Psoas muscle (tissue), 8 donors: Measurements from ENCODE around the gene DIDO1. TPM values are rescaled to one million over a fixed set of nuclear protein-coding genes. Genes with fewer than 3 reads are reported as not detected.
A peak's percentile ranks its signal among the peaks of the same experiment; 100 is the strongest.

Experiments
- ATAC-seq, 4 donors: fragments of 200-7000 bp; cut with Tn5 transposase; one replicate each; pipeline ENCODE4 v1.9.1; 2020; ENCODE audit warnings: moderate library complexity in 3 of 4, mild to moderate bottlenecking in 2 of 4
- DNase-seq, 2 donors: peaks; one replicate each; pipeline ENCODE4 v3.0.0-alpha.2; 2020
- H3K27ac ChIP-seq: fragments of 200-600 bp; one replicate; pipeline ENCODE4 v1.8.0; 2022
- H3K27me3 ChIP-seq, 3 donors: fragments of 200-600 bp in 1 of 3; one replicate each; pipeline versions ENCODE4 v1.6.1 to v1.8.0; 2013 to 2022; ENCODE audit warnings: low read length in 2 of 3, mild to moderate bottlenecking in 2 of 3, moderate library complexity in 1 of 3; ENCODE audit not compliant: insufficient read depth in 3 of 3
- H3K36me3 ChIP-seq, 2 donors: fragments of 200-600 bp in 1 of 2; one replicate each; pipeline versions ENCODE4 v1.6.1 to v1.8.0; 2013 to 2022; ENCODE audit warnings: low read depth in 1 of 2, mild to moderate bottlenecking in 1 of 2, moderate library complexity in 1 of 2; ENCODE audit not compliant: insufficient read depth in 1 of 2
- H3K4me1 ChIP-seq: fragments of 200-600 bp; one replicate; pipeline ENCODE4 v1.8.0; 2022
- H3K4me3 ChIP-seq: fragments of 200-600 bp; one replicate; pipeline ENCODE4 v1.8.0; 2022; ENCODE audit warnings: mild to moderate bottlenecking
- H3K9me3 ChIP-seq: fragments of 200-600 bp; one replicate; pipeline ENCODE4 v1.8.0; 2022
- WGBS, 3 donors: extraction: QIAGEN DNeasy Blood & Tissue Kit; methylation state at CpG; one replicate each; pipeline versions ENCODE4 v1.1.6 to v1.1.7; 2013; 5-methylcytosine and 5-hydroxymethylcytosine counted together
- intact Hi-C, 2 donors: fragments of 100-400 bp; cut with DNase I; formaldehyde crosslinking; loops; one replicate each; pipeline versions ENCODE4 v1.11.0 to v1.14.2; 2022
- polyA plus RNA-seq, 3 donors: library from polyadenylated mRNA; stranded (reverse); fragments of 200-250 nt; gene quantifications; one replicate each; pipeline ENCODE4 v1.2.3, GENCODE V29; 2013
- total RNA-seq, 4 donors: library from RNA; stranded (reverse); fragmentation: NEBNext Ultra II Directional in 2 of 4; extraction: Animal tissue kit (Norgen Biotek cat#: 25700) in 2 of 4; gene quantifications; one replicate each; pipeline versions ENCODE4 v1.2.1 to v1.2.4, GENCODE V29; 2021 to 2023
- TF ChIP-seq, protein P1 (sequence below): fragments of 200-600 bp; IDR thresholded peaks from one replicate; pipeline ENCODE4 v1.8.0; 2022; ENCODE audit warnings: antibody characterized with exemption
- donor health status: healthy with polysubstance abuse.
- donor health status: DM: no; HTN: no; CAD: no; lungs with moderate emphysema.
- donor health status: Bipolar disorder and iron deficiency.
- donor health status: healthy.
- donor health status: DM: yes; HTN: yes; CAD: no.
- donor health status: DM: no; HTN: no; CAD: no.
- donor health status: DM: no; HTN: no; CAD: no.
- donor health status: DM: yes; HTN: yes; CAD: no.

Gene DIDO1
- total and polyA plus RNA-seq, 7 donors = 10.0 to 32.4 (median 23.9) TPM

DNA sequence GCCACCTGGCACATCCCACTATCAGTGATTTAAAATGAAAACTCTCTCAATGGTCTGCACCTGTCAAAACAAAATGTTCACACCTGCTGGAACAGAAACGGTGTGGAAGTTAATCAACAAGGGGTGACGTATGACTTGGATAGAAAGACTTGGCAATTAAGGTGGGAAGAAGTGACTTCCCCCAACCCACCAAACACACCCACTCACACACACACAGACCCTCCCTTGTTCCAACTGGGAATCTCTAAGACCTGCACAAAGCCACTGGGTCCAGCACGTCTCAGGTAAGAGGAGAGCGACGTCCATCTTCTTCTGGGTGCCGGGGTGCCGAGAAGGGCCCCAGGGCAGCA lies 39.6 kb downstream of the DIDO1 start:
- Histone ChIP-seq H3K27ac (no peak overlapping the region), H3K4me3 (no peak overlapping the region), H3K36me3 (peaks cover 12 to 65% of the 10 kb centered on the region in 2 donors), H3K4me1 (no peaks in the 10 kb centered on the region), H3K27me3 (no peaks in the 10 kb centered on the region), H3K9me3 (no peaks in the 10 kb centered on the region)
- ATAC-seq (no peak), DNase-seq (no peak)
- 82 to 84% (median 82%) methylated on average over 7 of the region's 7 CpGs for WGBS, 3 donors
- intact Hi-C loops = no loop called here
- TF ChIP-seq, protein P1, sequence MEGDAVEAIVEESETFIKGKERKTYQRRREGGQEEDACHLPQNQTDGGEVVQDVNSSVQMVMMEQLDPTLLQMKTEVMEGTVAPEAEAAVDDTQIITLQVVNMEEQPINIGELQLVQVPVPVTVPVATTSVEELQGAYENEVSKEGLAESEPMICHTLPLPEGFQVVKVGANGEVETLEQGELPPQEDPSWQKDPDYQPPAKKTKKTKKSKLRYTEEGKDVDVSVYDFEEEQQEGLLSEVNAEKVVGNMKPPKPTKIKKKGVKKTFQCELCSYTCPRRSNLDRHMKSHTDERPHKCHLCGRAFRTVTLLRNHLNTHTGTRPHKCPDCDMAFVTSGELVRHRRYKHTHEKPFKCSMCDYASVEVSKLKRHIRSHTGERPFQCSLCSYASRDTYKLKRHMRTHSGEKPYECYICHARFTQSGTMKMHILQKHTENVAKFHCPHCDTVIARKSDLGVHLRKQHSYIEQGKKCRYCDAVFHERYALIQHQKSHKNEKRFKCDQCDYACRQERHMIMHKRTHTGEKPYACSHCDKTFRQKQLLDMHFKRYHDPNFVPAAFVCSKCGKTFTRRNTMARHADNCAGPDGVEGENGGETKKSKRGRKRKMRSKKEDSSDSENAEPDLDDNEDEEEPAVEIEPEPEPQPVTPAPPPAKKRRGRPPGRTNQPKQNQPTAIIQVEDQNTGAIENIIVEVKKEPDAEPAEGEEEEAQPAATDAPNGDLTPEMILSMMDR = no peak

DNA sequence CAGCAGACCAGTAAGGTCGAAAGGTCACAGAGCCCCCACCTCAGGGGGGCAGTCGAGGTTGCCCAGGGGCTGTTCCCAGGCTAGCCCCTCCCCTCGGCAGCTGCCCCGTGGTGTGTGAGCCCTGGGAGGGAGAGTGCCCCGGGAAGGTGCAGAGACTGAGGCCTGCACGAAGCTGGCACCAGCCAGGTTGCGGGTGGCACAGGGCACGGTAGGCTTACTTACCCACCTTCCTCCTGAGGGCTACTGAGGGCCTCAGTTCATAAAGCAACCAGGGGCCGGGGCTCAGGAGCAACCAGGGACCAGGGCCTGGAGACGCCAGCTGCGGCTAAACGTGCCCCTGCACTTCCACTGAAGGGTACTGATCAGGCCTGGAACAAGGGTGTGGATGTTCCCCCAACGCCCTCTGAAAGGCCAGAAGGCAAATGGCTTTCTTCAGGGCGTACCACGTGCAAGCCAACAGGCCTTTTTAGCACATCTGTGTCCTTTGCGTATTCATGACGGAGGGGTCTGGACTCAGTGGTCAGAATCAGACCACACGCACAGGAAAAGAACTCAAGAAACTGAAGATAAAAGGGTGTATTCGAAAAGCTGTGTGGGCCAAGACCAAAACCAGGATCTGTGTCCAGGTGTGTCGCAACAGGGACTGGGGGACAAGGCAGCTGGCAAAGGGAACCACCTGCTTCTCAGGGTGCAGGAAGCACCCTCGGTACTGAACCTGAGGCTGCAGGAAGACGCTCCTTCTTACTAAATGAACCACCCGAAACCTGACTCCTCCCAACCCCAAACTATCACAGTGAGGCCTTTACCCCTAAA lies 40.2 kb downstream of the DIDO1 start:
- intact Hi-C loops = no loop called here
- WGBS, 3 donors = 76 to 83% (median 82%) methylated on average over 23 of the region's 23 CpGs
- H3K27ac ChIP-seq = no peak overlapping the region
- H3K9me3 ChIP-seq = no peaks in the 10 kb centered on the region
- no peaks in the 10 kb centered on the region for H3K27me3 ChIP-seq
- H3K36me3 ChIP-seq = peaks cover 11 to 65% of the 10 kb centered on the region in 2 donors
- H3K4me1 ChIP-seq = no peaks in the 10 kb centered on the region
- ATAC-seq = no peak
- TF ChIP-seq, protein P1 = no peak
- peak in 1 of 2 donors; percentile 26 for DNase-seq
- H3K4me3 ChIP-seq = no peak overlapping the region

DNA sequence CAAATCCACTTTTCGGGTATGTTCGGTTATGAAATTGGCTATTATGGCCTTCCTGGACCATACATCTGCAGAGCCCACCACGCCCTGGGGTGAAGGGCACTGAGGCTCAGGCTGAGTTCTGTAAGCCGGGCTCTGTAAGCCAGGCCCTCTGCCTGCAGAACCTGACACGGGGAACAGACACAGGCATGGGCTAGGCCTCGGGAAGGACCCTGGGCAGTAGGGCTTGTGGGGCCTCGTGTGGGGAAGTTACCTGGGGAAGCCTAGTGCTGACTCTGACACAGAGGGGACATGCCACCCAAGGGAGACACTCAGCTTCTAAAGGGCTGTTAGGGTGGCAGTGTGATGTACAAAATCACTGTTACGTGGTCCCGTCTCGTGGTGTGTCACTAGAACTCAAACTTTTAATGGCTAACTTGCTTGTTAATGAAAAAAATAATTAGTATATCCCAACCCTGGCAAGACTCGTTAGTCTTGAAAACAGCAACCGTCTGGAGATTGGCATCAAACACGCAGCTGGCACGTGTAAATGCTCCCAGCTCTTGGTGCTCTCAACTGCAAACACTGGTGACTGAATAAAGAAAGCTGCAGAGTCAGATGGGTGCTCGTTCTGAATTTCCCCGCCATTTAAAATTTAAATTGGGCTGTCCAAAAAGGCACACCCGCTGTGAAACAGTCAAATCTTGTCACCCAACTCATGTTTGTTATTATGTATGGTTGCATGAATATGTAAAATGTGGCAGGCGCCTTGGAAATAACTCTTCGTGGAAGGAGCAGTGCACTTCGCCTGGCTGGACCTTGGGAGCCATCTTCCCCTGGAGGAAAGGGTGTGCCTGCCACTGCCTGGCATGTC lies 41.0 kb downstream of the DIDO1 start:
- WGBS, 3 donors = 73 to 81% (median 74%) methylated on average over 20 of the region's 20 CpGs
- Histone ChIP-seq H3K27me3 (no peaks in the 10 kb centered on the region), H3K36me3 (peaks cover 17 to 65% of the 10 kb centered on the region in 2 donors), H3K4me1 (no peaks in the 10 kb centered on the region), H3K9me3 (no peaks in the 10 kb centered on the region), H3K27ac (no peak overlapping the region), H3K4me3 (no peak overlapping the region)
- peak in 1 of 2 donors; percentile 15 for DNase-seq
- TF ChIP-seq, protein P1 = no peak
- no peak for ATAC-seq
- intact Hi-C loops = no loop called here

DNA sequence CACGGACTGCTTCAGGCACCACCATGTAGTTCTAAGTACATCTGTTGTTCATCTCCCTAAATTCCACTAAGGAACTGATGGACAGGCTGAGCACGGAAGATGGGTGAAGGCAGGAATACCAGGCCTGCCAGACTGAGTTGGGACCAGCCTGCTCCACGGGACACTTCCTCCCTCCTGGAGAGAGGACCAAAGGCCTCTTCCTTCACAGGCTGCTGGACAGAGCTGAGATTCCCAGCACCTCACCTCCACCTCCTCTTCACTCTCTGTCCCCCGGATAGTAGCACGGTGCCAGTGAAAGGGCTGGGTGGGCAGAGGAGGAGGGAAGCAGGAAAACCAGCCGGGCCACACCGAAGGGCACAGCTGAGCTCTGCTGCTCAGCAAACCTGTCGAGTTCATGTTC lies 41.7 kb downstream of the DIDO1 start:
- intact Hi-C loops = no loop called here
- WGBS, 3 donors = 57 to 74% (median 67%) methylated on average over 8 of the region's 8 CpGs
- H3K36me3 ChIP-seq = peaks cover 17 to 58% of the 10 kb centered on the region in 2 donors

More for the DNA sequence above, 41.7 kb downstream of the DIDO1 start:
- ATAC-seq (no peak), DNase-seq (peak in 1 of 2 donors; percentile 27)
- H3K27ac ChIP-seq = no peak overlapping the region
- TF ChIP-seq, protein P1 = no peak
- H3K9me3 ChIP-seq = no peaks in the 10 kb centered on the region
- no peaks in the 10 kb centered on the region for H3K4me1 ChIP-seq
- no peak overlapping the region for H3K4me3 ChIP-seq
- no peaks in the 10 kb centered on the region for H3K27me3 ChIP-seq
